ENCODE data around the gene SERPING1.

Gene SERPING1
- total RNA-seq = 0 to 0.70 reads per million in 2 donors

- DNase-seq = no peak
Measured at GRCh38 chr11:57597461-57597915, at the start of gene SERPING1. SERPING1 (plus strand) TSS chr11:57597685; CDS start chr11:57598271, 586 bp downstream.

DNA sequence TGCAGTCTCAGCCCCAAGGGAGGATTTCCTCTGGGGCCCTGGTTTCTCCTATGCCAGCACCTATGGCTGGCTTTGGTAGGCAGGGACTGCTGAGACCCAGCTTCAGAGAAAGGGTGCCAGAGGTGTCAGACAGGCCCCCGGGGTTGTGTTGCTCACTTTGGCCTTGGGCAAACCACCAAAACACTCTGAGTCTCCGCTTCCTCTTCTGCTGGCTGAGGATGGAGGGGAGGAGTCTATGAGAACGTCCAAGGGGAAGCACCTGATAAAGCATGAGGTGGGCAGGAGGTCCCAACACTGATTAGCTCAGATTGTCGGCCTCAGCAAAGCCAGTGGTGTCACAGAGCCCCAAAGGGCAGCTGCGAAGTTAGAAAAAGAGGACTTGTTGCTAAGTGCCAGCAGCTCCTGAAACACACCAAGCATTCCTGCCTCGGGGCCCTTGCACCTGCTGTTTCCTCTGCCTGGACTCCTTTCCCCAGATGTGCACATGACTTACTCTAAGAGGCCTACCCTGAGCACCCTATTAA lies 49.6 kb upstream of the SERPING1 start:
- DNase-seq = no peak

DNA sequence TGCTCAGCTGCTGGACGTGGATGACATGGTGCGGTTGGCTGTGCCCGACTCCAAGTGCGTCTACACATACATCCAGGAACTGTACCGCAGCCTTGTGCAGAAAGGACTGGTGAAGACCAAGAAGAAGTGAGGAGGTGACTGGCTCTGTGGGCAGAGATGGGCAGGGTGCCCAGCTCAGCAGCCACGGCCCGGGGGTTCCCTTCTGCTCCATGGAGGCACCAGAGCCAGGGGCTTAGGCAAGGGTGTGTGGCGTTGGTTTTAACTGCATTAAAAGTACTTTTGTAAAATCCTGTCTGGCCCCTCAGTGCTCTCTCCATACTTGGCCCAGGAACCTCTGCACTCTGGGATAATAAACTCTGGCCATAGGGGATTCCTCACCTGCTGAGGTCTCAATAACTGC lies 47.5 kb upstream of the SERPING1 start:
- DNase-seq = no peak

GRCh38 chr11:57551941-57552340 lies 45.5 kb upstream of the SERPING1 start:
- no peak for DNase-seq

DNA sequence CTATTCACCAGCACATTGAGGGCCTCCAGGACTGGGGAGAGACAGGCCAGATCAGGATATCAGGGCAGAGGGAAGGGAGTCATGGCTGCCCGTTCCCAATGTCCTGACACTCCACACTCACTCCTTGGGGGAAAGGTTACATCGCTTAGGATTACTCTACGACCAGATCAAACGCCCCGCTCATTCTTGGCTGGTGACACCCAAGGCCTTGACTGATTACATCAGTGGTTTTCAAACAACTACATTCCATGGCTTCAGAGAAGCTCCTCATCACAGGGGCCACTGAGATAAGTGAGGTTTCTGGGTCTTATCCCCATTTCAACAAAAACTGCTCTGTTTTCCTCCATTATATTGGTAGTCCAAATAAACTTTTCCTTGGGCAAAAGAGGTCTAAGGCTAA lies 45.0 kb upstream of the SERPING1 start:
- DNase-seq = no peak

GRCh38 chr11:57555393-57555792 lies 42.1 kb upstream of the SERPING1 start:
- DNase-seq = no peak

GRCh38 chr11:57556041-57556440 lies 41.4 kb upstream of the SERPING1 start:
- no peak for DNase-seq

DNA sequence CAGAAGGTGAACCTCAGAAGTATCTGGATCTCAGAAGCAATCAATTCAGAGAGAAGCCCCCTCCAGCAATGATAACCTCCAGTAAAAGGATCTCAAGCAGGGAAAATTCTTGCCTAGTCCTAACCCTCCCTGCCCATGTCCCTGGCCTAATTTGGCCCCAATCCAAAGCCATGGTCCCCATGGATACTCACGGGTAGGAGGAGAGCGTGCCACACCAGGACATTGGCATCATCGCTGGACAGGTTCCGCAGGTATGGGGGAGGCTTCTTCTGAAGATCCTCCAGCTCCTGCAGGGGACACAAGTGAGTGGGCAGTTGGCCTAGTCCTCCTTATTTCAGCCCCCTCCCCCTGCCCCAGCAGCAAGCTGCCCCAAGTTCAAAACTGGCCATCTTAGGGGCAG lies 37.3 kb upstream of the SERPING1 start:
- DNase-seq = no peak

DNA sequence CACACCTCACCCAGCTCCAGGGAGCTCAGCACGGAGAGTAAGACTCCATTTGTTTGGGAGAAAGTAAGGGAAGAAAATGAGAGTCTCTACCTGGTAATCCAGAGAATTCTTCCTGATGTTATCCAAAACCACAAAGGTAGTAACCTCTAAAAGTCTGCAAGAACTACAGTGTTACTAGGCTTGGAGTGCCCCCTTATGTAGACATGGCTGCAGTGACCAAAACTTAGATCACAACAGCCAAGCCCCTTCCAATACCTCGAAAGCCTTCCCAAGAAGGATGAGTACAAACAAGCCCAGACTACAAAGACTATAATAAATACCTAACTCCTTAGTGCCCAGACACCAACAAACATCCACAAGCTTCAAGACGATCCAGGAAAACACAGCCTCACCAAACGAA lies 34.9 kb upstream of the SERPING1 start:
- no peak for DNase-seq

DNA sequence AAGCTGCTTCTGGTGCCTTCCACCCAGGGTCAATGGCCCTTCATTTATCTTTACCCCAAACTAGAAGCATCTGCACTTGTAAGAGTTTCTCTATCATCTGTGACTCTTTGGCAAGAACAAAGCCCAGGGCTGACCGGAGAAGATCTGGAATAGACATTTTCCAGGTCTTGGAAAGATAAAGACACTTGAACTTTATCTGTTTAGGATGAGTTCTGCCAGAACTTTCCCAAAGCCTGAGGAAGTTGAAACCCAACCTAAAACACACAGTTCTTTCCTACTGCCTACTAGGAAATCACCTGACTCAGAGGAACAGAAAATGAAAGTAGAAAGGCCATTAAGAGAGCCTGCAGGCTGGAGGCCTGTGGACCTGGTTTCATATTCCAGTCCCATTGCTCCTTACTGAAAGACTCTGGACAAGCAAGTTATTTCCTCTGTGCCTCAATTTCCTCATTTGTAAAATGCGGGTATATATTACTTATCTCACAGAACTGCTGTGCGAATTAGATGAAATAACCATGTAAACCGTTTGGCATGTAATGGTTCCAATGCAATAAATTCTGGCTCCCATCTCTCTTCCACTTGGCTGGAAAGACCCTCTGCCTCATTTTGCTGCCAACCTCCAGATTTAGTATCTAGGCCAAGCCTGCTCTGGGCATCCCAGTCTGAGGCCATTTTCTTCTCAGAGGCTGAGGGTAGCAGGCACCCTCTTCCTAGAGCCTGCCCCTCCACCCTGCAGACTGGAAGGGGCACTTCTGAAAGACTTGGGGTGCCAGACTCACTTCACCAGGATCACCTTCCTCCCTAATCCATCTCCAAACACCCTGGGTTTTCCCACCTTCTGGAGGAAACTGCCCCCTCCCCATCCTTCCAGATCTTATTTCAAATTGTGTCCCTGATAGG lies 31.2 kb upstream of the SERPING1 start:
- DNase-seq = no peak

- no peak for DNase-seq
Measured at GRCh38 chr11:57566905-57567514, 30.5 kb upstream of the SERPING1 start.

DNA sequence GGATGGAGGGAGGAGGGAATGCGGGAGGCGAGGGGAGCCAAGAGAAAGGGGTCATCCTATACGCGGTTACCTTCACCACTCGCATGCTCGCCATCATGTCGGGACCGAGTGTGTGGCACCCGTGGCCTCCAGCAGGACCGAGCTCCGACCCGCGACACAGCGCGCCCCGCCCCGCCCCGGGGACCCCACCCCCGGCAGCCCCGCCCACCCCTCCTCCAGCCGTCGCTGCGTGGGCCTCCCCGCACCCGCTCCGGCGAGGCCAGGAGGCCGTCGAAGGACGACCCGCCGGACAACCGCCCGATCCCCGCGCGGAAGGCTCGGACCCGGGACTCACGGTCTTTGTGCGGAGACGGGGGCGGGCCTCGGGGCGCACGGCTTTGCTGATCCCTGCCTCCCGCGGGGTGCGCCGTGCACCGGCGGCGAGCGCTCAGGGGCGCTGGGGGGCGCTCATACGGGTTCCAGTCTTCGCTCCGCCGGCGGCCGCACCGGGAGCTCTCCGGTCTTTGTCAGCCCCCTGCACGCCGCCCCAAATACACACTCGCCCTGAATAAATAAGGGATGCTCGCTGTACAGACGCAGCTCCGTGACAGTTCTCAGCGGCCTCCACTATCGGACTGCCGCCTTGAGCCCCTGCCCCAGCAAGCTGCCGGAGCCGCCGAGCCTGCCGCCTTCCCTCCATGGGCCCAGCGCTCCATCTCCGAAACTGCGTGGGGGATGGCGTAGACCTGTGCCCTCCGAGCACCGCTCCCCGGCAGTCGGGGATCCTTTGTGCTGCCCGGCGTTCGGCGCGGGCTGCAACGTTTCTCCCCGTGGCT lies 29.8 kb upstream of the SERPING1 start, which contains the start of gene UBE2L6:
TSS of gene UBE2L6 (minus strand) at position 158 of the 815 bp plus-strand sequence. CDS start at position 97, 61 bp downstream.
- DNase-seq = peak; percentile 53

DNA sequence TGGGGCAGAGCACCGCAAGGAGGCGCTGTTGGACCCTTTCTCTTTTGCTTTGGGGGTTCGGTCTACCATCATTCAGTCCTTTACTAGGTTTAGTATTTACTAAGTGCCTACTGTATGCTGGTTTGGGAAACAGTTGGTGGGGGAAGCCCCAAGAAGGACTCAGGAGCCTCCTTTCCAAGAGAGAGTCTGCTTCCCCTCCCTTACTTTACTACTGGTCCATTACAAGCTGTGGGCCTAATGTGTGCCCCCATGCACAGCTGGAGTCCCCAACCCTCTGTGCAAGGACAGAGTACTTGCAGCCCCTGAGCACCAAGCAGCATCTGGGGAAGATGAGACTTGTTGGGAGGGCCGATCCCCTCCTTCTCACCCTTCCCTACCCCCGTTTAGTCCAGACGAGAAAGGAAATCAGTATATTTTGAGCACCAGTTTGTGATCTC lies 29.1 kb upstream of the SERPING1 start:
- no peak for DNase-seq

DNA sequence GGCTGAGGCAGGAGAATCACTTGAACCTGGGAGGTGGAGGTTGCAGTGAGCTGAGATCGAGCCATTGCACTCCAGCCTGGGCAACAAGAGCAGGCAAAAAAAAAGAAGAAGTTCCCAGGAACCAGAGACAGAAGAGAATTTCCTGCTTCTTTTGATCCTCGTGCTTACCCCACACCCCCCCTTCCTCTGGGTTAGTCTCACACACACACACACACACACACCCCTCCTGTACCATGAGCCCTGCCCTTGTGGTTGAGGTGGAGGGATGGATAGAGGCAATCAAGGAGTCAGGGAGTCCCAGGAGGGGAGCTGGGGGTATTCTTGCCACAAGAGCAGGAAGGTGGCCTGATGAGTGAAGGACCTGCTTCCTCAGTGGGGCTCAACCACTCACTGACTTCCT lies 25.9 kb upstream of the SERPING1 start:
- DNase-seq = no peak

- no peak for DNase-seq
Measured at GRCh38 chr11:57574061-57574460, 23.4 kb upstream of the SERPING1 start.

DNA sequence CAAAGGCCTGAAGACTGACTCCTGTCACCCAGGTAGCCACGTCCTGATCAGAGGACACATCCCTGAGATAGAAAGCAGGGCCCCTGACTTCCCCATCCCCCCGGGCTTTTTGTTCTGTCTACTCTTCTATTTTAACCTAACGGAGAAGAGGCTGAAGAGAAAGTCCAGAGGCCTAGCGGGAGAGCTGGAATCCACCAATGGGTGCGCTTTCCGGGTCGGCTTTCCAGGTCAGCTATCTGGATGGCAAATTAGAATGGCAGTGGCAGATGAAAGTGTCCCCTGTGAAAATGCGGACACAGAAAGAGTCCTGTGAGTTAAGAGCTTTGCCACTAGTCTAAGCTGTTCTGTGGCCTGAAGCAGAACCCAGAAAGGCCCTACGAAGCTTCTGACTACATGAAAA lies 13.1 kb upstream of the SERPING1 start:
- DNase-seq = no peak

DNA sequence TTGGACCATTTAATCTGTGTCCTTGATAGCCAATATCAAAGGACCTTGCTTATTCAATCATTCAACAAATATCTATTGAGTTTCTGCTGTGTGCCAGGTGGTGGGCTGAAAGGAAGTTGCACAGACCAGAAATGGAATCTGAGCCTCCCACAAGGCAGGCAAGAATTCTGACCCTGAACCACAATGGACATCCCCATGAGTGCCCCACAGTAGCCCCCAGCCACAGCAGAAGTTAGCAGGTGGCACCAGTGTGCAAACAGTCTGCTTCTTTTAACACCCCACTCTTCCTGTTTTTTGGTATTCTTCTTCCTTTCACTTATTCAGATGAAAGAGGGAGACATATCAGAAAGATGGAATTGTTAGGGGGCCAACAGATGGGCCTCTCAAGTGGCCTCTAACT lies 12.2 kb upstream of the SERPING1 start:
- DNase-seq = no peak

GRCh38 chr11:57586711-57587245 lies 10.7 kb upstream of the SERPING1 start:
- no peak for DNase-seq

- no peak for DNase-seq
Measured at GRCh38 chr11:57588046-57588710, 9.3 kb upstream of the SERPING1 start.

DNA sequence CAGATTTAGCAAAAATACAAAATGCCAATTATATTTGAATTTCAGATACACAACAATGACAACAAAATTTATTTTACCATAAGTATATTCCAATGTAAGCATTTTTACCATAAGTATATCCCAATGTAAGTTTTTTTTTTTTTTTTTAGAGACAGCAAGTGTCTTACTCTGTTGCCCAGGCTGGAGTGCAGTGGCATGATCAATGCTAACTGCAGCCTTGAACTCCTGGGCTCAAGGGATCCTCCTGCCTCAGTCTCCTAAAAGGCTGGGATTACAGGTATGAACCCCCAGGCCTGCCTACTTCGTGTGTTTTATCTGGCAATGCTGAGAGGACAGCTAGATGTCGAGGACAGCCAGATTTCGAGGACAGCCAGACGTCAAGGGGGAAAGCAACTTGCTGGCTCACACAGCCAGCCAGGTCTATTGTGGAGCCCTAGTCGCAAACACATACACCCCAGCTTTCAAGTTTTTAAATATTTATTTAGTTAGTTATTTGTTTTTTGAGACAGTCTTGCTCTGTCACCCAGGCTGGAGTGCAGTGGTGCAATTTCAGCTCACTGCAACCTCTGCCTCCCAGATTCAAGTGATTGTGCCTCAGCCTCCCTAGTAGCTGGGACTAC lies 1.1 kb upstream of the SERPING1 start:
- DNase-seq = no peak

Data from activated gamma-delta T cell (primary cell).